Measurements from ENCODE around the gene TOP1. TPM values are rescaled to one million over a fixed set of nuclear protein-coding genes. Genes with fewer than 3 reads are reported as not detected.
A peak's percentile ranks its signal among the peaks of the same experiment; 100 is the strongest.

TOP1 gene
- total RNA-seq, 1 donor from 2014 or later: 38.1 TPM

DNA sequence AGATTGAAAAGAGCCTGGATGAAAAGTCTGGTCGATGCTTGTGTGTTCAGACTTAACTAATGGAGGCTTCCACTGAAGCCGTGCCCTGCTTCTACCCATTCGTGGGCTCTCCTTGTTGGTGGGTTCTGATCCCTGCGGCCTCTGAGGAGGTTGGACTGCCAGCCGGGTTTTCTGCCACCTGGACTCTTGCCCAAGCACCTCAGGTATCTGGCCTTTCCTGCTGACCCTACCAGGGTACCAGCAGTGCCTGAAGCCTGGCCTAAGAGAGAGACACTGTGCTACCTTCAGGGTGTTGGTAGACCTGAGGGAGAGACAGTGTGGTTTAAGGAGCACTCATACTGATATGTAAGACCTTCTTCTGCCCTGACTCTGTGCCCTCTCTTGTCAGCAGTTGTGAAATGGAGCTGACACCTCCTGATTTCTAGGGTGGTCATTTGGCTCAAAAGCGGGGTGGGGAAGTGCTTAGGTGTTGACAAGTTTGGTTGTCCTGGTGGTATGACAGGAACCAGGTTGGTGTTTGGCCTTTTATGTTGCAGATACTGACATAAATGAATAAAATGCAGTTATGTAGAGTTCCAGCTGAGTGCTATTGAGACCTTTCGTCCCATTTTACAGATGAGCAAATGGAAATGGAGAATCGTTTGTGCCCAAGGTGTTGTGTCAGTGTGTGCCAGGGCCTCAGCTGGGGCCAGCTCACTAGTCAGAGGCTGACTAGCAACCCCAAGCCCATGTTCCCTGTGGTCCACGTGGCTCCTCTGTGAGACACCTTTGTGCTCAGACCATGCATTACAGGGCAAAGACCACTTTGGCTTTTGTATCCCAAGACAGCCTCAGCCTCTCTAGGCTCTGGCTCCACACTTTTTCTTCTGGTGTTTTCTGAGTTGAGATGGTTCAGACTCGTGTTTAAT is 111.9 kb downstream of the TOP1 start:
- H3K4me1 ChIP-seq: peaks cover 82% of the 10 kb centered on the region

DNA sequence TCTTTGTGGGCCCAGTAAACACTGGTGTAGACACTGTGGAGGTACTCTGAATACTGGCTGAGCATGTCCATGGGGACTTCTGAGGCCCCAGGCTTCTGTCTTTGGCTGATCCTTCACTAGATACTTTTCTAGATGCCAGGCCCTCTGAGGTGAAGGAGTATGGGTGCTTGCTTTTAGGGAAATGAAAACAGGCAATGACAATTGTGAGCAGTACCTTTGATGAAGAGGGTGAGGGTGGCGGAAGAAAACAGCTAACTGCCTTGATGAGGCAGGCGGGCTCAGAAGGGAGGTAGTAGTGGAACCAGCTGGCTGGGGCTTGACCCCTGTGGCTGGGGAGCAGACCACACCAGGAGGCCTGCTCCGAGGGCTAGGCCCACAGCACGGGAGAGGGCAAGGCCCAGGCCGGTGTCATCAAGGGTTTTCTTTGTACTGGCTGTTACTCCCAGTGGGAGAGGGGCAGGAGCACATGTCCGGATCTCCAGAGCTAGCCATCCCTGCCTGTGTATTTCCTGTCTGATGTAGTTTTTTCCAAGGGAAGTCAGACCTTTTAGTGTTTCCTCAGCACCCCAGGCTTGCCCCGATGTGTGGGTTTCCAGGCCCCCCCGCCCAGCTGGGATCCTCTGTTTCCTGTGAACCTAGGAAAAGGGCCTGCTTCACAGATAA is 112.7 kb downstream of the TOP1 start:
- intact Hi-C loops (cut with DNase I): no loop called here
- Histone ChIP-seq H3K36me3 (no peaks in the 10 kb centered on the region), H3K4me3 (peak overlapping the region in 1 of 2 donors; percentile 1), H3K27ac (peak overlapping the region; percentile 98), H3K4me1 (peaks cover 82% of the 10 kb centered on the region), H3K27me3 (no peaks in the 10 kb centered on the region), H3K9me3 (no peaks in the 10 kb centered on the region)
- TF ChIP-seq POLR2AphosphoS5 (IDR thresholded peaks at IDR 0.05; ENCODE audit: insufficient read depth in 1 of 2, low read depth in 1 of 2): peak in 1 of 2 donors; percentile 50
- TF ChIP-seq, protein P1, sequence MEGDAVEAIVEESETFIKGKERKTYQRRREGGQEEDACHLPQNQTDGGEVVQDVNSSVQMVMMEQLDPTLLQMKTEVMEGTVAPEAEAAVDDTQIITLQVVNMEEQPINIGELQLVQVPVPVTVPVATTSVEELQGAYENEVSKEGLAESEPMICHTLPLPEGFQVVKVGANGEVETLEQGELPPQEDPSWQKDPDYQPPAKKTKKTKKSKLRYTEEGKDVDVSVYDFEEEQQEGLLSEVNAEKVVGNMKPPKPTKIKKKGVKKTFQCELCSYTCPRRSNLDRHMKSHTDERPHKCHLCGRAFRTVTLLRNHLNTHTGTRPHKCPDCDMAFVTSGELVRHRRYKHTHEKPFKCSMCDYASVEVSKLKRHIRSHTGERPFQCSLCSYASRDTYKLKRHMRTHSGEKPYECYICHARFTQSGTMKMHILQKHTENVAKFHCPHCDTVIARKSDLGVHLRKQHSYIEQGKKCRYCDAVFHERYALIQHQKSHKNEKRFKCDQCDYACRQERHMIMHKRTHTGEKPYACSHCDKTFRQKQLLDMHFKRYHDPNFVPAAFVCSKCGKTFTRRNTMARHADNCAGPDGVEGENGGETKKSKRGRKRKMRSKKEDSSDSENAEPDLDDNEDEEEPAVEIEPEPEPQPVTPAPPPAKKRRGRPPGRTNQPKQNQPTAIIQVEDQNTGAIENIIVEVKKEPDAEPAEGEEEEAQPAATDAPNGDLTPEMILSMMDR (IDR thresholded peaks at IDR 0.05): no peak
- DNase-seq (ENCODE audit: extremely low spot score in 2 of 2): no peak

More for the DNA sequence above, 111.9 kb downstream of the TOP1 start:
- intact Hi-C loops (cut with DNase I): no loop called here
- no peaks in the 10 kb centered on the region for H3K27me3 ChIP-seq
- peak overlapping the region; percentile 98 for H3K27ac ChIP-seq
- H3K4me3 ChIP-seq: peak overlapping the region in 1 of 2 donors; percentile 86
- no peaks in the 10 kb centered on the region for H3K9me3 ChIP-seq
- H3K36me3 ChIP-seq: no peaks in the 10 kb centered on the region
- no peak for TF ChIP-seq POLR2AphosphoS5 (IDR thresholded peaks at IDR 0.05; ENCODE audit: insufficient read depth in 1 of 2, low read depth in 1 of 2)
- no peak for TF ChIP-seq POLR2A (IDR thresholded peaks at IDR 0.05)
- TF ChIP-seq, protein P1 (IDR thresholded peaks at IDR 0.05): no peak
- DNase-seq (ENCODE audit: extremely low spot score in 2 of 2): no peak

DNA sequence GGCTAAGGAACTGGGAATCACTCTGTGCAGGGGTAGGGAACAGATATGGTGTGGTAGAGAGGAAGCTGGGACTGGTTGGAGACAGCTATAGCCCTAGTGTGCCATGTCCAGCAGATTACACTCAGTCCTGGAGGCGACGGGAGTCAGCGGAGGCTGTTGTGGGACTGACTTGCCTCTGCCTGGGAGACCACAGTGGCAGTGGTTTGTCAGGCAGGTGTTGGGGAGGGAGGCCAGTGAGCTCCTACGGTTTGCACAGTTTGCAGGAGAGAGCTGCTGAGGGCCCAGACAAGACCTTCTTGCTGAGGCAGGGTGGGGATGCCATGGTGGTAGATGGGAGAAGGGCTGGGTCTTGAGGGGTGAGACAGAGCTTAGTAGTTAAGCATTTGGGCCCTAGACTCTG is 113.6 kb downstream of the TOP1 start:
- peaks cover 88% of the 10 kb centered on the region for H3K4me1 ChIP-seq
- H3K4me3 ChIP-seq: no peak overlapping the region

GRCh38 chr20:41142919-41143318 is 114.3 kb downstream of the TOP1 start:
- Histone ChIP-seq H3K4me3 (no peak overlapping the region), H3K9me3 (no peaks in the 10 kb centered on the region), H3K27ac (peak overlapping the region; percentile 98), H3K4me1 (peaks cover 94% of the 10 kb centered on the region), H3K27me3 (no peaks in the 10 kb centered on the region), H3K36me3 (no peaks in the 10 kb centered on the region)
- TF ChIP-seq POLR2A (IDR thresholded peaks at IDR 0.05): no peak
- TF ChIP-seq POLR2AphosphoS5 (IDR thresholded peaks at IDR 0.05; ENCODE audit: insufficient read depth in 1 of 2, low read depth in 1 of 2): no peak
- TF ChIP-seq, protein P1 (IDR thresholded peaks at IDR 0.05): no peak
- DNase-seq (ENCODE audit: extremely low spot score in 2 of 2): no peak
- intact Hi-C loops (cut with DNase I): no loop called here

More for the DNA sequence above, 113.6 kb downstream of the TOP1 start:
- Histone ChIP-seq H3K27me3 (no peaks in the 10 kb centered on the region), H3K36me3 (no peaks in the 10 kb centered on the region), H3K9me3 (no peaks in the 10 kb centered on the region), H3K27ac (peak overlapping the region; percentile 98)
- TF ChIP-seq POLR2AphosphoS5 (IDR thresholded peaks at IDR 0.05; ENCODE audit: insufficient read depth in 1 of 2, low read depth in 1 of 2) (no peak), POLR2A (IDR thresholded peaks at IDR 0.05) (no peak)
- TF ChIP-seq, protein P1 (IDR thresholded peaks at IDR 0.05): no peak
- intact Hi-C loops (cut with DNase I): no loop called here
- no peak for DNase-seq (ENCODE audit: extremely low spot score in 2 of 2)

Data from vagina (tissue), 2 donors.